Thoracic aorta (tissue), 2 donors: ENCODE data around the gene MMP14. TPM values are rescaled to one million over a fixed set of nuclear protein-coding genes. Genes with fewer than 3 reads are reported as not detected.

Experiments used
- ATAC-seq: fragments of 150-250 bp; one replicate; pipeline ENCODE4 v1.8.0; 2017; ENCODE audit warnings: low read depth; ENCODE audit not compliant: insufficient number of reproducible peaks, low FRiP score
- DNase-seq: peaks from one replicate; pipeline ENCODE4 v3.0.0-alpha.2; 2020; ENCODE audit warnings: low spot score
- H3K27ac ChIP-seq, 2 donors: fragments of 200-600 bp; sonication (generic); 1 replicate in 1 of 2; 2 replicates in 1 of 2; pipeline ENCODE4 v1.5.1; 2016; ENCODE audit warnings: mild to moderate bottlenecking in 2 of 2, moderate library complexity in 2 of 2
- H3K27me3 ChIP-seq: fragments of 200-600 bp; sonication (generic); replicated peaks from 2 replicates; pipeline ENCODE4 v1.6.0; 2016; ENCODE audit warnings: mild to moderate bottlenecking; ENCODE audit not compliant: insufficient read depth
- H3K36me3 ChIP-seq: fragments of 200-600 bp; sonication (generic); one replicate; pipeline ENCODE4 v1.5.1; 2016
- H3K4me1 ChIP-seq, 2 donors: fragments of 200-600 bp; sonication (generic); 1 replicate in 1 of 2; 2 replicates in 1 of 2; pipeline versions ENCODE4 v1.5.1 to v1.6.0; 2016; ENCODE audit warnings: low read depth in 2 of 2, mild to moderate bottlenecking in 1 of 2; ENCODE audit not compliant: control insufficient read depth in 1 of 2
- H3K4me3 ChIP-seq: fragments of 200-600 bp; sonication (generic); 2 replicates; pipeline ENCODE4 v1.5.1; 2016; ENCODE audit warnings: mild to moderate bottlenecking
- H3K9me3 ChIP-seq: fragments of 200-600 bp; sonication (generic); 2 replicates; pipeline ENCODE4 v1.5.1; 2016
- CTCF ChIP-seq: fragments of 200-600 bp; sonication (generic); IDR thresholded peaks from one replicate; pipeline ENCODE4 v1.5.1; 2019; ENCODE audit warnings: antibody characterized with exemption
- total RNA-seq, 2 donors: library from RNA; depleted of rRNA; stranded (reverse); fragments of >200 nt; gene quantifications; one replicate each; pipeline versions ENCODE4 v1.1.0 to v1.2.3, GENCODE V29; 2016

Gene MMP14
- total RNA-seq, 2 donors from 2014 or later: 160 to 182 TPM

GRCh38 chr14:22793976-22794375 is 42.4 kb upstream of the MMP14 start:
- no peak overlapping the region for H3K27ac ChIP-seq
- no peaks in the 10 kb centered on the region for H3K27me3 ChIP-seq
- TF ChIP-seq CTCF: no peak
- no peak for ATAC-seq
- no peaks in the 10 kb centered on the region for H3K4me1 ChIP-seq
- no peaks in the 10 kb centered on the region for H3K9me3 ChIP-seq
- no peaks in the 10 kb centered on the region for H3K36me3 ChIP-seq
- H3K4me3 ChIP-seq: no peak overlapping the region
- DNase-seq: no peak

GRCh38 chr14:22794551-22794951 is 41.8 kb upstream of the MMP14 start:
- no peaks in the 10 kb centered on the region for H3K27me3 ChIP-seq
- H3K36me3 ChIP-seq: no peaks in the 10 kb centered on the region
- no peaks in the 10 kb centered on the region for H3K4me1 ChIP-seq
- ATAC-seq (no peak), DNase-seq (no peak)
- no peak overlapping the region for H3K4me3 ChIP-seq
- H3K27ac ChIP-seq: no peak overlapping the region
- TF ChIP-seq CTCF: no peak
- no peaks in the 10 kb centered on the region for H3K9me3 ChIP-seq

GRCh38 chr14:22796087-22796707 is 40.2 kb upstream of the MMP14 start:
- ATAC-seq: no peak
- no peaks in the 10 kb centered on the region for H3K4me1 ChIP-seq
- no peaks in the 10 kb centered on the region for H3K27me3 ChIP-seq
- no peaks in the 10 kb centered on the region for H3K9me3 ChIP-seq
- no peak overlapping the region for H3K4me3 ChIP-seq
- no peak overlapping the region for H3K27ac ChIP-seq
- no peaks in the 10 kb centered on the region for H3K36me3 ChIP-seq
- no peak for TF ChIP-seq CTCF
- no peak for DNase-seq

GRCh38 chr14:22797017-22797917 is 39.1 kb upstream of the MMP14 start:
- DNase-seq: no peak
- Histone ChIP-seq H3K27me3 (no peaks in the 10 kb centered on the region), H3K4me3 (no peak overlapping the region), H3K4me1 (no peaks in the 10 kb centered on the region), H3K9me3 (no peaks in the 10 kb centered on the region), H3K27ac (no peak overlapping the region), H3K36me3 (no peaks in the 10 kb centered on the region)
- no peak for ATAC-seq
- no peak for TF ChIP-seq CTCF

GRCh38 chr14:22798528-22798927 is 37.9 kb upstream of the MMP14 start:
- TF ChIP-seq CTCF: no peak
- no peak overlapping the region for H3K4me3 ChIP-seq
- DNase-seq (no peak), ATAC-seq (no peak)
- no peaks in the 10 kb centered on the region for H3K36me3 ChIP-seq
- no peaks in the 10 kb centered on the region for H3K27me3 ChIP-seq
- no peaks in the 10 kb centered on the region for H3K9me3 ChIP-seq
- H3K4me1 ChIP-seq: no peaks in the 10 kb centered on the region
- H3K27ac ChIP-seq: no peak overlapping the region
